ENCODE results near the gene PABPN1. TPM values are rescaled to one million over a fixed set of nuclear protein-coding genes. Genes with fewer than 3 reads are reported as not detected.

Gene PABPN1
- total RNA-seq, 6 experiments from 2014 or later, result 128 to 147 (median 137) TPM

DNA sequence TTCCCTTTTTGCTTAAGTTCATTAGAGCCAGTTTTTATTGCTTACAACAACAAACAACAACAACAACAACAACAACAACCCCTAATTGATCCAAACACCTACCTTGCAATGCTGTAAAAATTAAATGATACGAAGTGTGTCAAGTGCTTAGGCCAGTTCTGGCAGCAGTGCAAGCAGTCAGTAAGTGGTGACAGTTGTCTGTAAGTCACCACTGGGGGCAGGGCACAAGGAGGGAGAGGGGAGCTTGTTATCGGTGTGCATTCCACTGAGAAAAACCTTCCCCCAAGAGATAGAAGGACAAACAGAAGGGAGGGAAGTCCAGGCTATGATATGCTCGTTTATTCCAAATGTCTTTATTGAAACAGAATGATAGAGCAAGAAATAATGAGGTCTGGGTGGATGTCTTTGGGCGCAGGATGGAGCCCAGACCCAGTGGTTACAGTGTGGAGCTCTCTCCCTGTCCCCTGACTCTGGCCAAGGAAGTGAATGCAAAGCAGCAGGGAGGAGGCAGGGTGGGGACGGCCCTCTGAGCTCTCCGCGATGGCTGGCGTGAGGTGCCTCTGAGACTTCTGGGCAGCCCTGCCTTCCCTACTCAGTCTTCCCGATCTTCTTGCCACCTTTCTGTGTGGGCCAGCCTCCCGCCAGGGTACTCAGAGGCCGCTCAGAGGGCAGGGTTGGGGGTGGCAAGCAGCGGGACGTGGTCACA lies 24.9 kb downstream of the PABPN1 start:
- Mint-ChIP-seq H3K4me1 (ENCODE audit: low read depth) (no peaks in the 10 kb centered on the region), H3K36me3 (ENCODE audit: low read depth) (peaks cover 5% of the 10 kb centered on the region; the same call in 1 of the 2 replicates)
- DNase-seq, result no peak

DNA sequence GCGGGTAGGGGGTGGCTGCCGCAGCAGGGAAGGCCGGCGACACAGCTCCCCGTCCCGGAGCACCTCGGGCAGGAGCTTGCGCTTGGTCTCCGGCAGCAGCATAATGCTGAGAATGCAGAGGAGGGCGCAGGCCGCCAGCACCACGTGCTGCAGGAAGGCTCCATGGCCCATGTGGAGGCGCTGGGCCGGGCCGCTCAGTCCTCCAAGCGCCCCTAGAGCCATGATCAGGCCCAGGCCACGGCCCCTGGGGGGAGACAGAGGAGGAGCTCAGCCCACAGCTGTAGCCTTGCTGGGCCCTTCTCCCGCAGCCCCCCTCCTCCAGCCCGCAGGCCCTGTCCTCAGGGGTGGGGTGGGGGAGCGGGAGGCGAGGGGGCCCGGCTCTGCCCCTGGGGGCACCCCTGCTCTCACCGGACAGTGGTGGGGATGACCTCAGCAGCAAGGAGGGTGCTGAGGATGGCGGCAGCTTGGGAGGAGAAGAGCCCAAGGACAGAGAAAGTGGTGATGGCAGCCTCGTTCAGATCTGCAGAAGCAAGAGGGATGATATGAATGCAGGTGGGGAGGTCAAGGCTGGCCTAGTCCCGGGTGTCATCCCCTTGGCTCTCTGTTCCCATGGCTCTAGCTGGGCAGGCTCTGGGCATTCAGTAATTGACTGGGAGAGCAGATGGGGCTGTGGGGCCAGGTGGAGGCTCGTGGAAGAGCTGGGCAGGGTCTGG lies 25.6 kb downstream of the PABPN1 start:
- Mint-ChIP-seq H3K27ac (no peak overlapping the region), H3K36me3 (ENCODE audit: low read depth) (peaks cover 8% of the 10 kb centered on the region; the same call in 1 of the 2 replicates), H3K4me1 (ENCODE audit: low read depth) (no peaks in the 10 kb centered on the region), H3K9me3 (no peaks in the 10 kb centered on the region), H3K4me3 (no peak overlapping the region), H3K27me3 (ENCODE audit: insufficient read depth) (peaks cover 9% of the 10 kb centered on the region)
- DNase-seq, result no peak
- TF ChIP-seq, protein P1, sequence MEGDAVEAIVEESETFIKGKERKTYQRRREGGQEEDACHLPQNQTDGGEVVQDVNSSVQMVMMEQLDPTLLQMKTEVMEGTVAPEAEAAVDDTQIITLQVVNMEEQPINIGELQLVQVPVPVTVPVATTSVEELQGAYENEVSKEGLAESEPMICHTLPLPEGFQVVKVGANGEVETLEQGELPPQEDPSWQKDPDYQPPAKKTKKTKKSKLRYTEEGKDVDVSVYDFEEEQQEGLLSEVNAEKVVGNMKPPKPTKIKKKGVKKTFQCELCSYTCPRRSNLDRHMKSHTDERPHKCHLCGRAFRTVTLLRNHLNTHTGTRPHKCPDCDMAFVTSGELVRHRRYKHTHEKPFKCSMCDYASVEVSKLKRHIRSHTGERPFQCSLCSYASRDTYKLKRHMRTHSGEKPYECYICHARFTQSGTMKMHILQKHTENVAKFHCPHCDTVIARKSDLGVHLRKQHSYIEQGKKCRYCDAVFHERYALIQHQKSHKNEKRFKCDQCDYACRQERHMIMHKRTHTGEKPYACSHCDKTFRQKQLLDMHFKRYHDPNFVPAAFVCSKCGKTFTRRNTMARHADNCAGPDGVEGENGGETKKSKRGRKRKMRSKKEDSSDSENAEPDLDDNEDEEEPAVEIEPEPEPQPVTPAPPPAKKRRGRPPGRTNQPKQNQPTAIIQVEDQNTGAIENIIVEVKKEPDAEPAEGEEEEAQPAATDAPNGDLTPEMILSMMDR (IDR thresholded peaks at IDR 0.05), result no peak

More for the DNA sequence above, 24.9 kb downstream of the PABPN1 start:
- Mint-ChIP-seq H3K9me3 (no peaks in the 10 kb centered on the region), H3K4me3 (no peak overlapping the region), H3K27ac (no peak overlapping the region), H3K27me3 (ENCODE audit: insufficient read depth) (peaks cover 7% of the 10 kb centered on the region)
- TF ChIP-seq, protein P1 (IDR thresholded peaks at IDR 0.05), result no peak

DNA sequence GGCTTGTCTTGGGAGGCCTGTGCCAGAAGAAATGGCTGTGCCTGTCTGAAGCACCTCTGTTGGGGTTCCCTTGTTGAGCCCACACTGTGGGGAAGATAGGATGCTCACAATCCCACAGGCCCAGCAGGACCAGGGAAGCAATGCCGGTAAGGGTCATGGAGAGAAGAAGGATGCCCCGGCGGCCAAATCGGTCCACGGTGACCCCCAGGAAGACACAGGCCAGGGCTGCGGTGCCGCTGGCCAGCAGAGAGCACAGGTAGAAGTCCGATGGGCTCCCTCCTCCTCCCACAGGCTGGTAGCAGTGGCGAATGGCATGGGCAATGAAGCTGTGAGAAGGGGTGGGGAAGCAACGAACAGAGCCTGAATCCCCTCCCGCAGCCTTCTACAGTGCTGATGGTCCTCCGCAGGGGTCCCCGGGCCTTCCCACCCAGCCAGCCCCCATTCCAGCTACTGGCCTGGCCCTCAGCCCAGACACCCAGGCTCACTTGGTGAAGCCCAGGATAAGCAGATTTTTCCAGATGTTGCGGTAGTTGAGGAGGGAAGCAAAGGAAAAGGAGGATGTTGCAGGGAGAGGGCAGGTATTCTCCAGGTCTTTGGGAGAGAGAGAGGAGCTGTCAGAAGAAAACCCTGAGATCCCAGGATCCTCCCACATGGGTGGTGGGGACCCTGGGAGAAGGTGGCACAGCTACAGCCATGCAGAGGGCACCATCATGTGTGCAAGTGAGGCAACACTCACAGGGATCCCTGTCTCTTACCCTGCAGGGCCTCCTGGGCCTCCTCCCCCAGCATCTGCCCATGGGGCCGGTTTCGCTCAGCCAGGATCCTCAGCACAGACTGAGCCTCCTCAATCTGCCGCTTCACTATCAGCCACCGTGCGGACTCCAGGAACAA lies 26.4 kb downstream of the PABPN1 start:
- no peak for DNase-seq
- Mint-ChIP-seq H3K27ac (no peak overlapping the region), H3K9me3 (no peaks in the 10 kb centered on the region), H3K4me3 (no peak overlapping the region), H3K36me3 (ENCODE audit: low read depth) (peaks cover 8% of the 10 kb centered on the region; the same call in 1 of the 2 replicates), H3K4me1 (ENCODE audit: low read depth) (no peaks in the 10 kb centered on the region), H3K27me3 (ENCODE audit: insufficient read depth) (peaks cover 7% of the 10 kb centered on the region)
- TF ChIP-seq, protein P1 (IDR thresholded peaks at IDR 0.05), result no peak

DNA sequence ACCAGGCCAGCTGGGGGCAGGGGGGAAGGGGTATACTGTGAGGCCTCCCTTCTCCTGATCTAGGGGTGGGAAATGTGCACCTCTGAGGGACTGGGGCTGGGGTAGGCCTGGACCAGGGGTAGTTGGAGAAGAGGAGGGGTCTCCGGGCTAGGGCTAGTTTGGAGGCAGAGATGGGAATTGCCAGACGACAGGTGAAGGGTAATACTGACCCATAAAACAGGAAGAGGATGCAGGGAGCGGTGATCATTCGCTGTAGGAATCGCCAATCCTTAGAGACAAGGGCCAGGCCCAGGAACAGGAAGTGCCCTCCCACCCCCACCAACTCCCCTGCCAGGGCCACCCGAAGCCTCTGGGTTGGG lies 27.0 kb downstream of the PABPN1 start:
- Mint-ChIP-seq H3K9me3 (no peaks in the 10 kb centered on the region), H3K27ac (no peak overlapping the region), H3K27me3 (ENCODE audit: insufficient read depth) (peaks cover 7% of the 10 kb centered on the region), H3K4me1 (ENCODE audit: low read depth) (peaks cover 6% of the 10 kb centered on the region; the same call in 1 of the 2 replicates), H3K36me3 (ENCODE audit: low read depth) (peaks cover 8% of the 10 kb centered on the region; the same call in 1 of the 2 replicates), H3K4me3 (no peak overlapping the region)
- TF ChIP-seq, protein P1 (IDR thresholded peaks at IDR 0.05), result no peak
- no peak for DNase-seq

DNA sequence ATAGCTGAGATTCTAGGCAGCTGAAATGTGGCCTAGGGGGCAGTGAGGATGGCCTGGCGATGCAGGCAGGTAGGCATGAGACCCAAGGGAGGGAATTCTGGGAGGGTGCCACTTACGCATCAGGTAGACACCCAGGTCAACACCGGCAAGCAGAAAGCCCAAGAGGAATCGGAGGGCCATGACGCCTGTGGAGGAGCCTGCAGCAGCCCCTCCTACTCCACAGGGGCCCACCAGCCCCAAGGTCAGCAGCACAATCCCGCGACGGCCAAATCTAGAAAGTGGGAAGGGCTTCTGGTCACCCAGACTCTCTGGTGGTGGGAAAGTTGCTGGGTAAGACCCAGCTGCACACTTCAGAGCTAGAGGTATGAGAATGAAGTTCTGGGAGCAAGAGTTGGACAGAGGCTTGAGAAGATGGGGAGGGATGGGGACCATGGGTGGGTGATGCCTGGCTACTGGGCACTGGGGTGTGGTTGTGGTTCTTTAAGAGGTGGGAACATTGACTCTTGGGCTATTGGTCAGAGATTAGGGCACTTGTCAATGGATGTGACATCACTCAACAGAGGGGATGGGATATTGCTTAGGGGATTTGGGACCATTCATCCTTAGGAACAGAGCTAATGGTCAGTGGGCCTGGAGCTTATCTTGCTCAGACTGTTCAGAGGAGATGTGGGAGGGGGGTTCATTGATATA lies 28.0 kb downstream of the PABPN1 start:
- peaks cover 8% of the 10 kb centered on the region; the same call in 1 of the 2 replicates for H3K36me3 Mint-ChIP-seq (ENCODE audit: low read depth)
- H3K4me1 Mint-ChIP-seq (ENCODE audit: low read depth), result peaks cover 10% of the 10 kb centered on the region; the same call in 1 of the 2 replicates
- no peak overlapping the region for H3K27ac Mint-ChIP-seq
- TF ChIP-seq, protein P1 (IDR thresholded peaks at IDR 0.05), result no peak
- no peaks in the 10 kb centered on the region for H3K9me3 Mint-ChIP-seq
- H3K4me3 Mint-ChIP-seq, result no peak overlapping the region
- DNase-seq, result no peak
- H3K27me3 Mint-ChIP-seq (ENCODE audit: insufficient read depth), result peaks cover 9% of the 10 kb centered on the region
